SU-DHL-6 (cell line): ENCODE results near the gene ITPR1.

Source experiments
- CTCF ChIP-seq: fragments of 200-600 bp; sonication (generic); IDR thresholded peaks from one replicate; pipeline ENCODE4 v1.5.1; 2017; ENCODE audit warnings: antibody characterized with exemption, mild to moderate bottlenecking, low read length, moderate library complexity; ENCODE audit not compliant: insufficient read depth, poor library complexity, severe bottlenecking
- EZH2phosphoT487 ChIP-seq: fragments of 200-600 bp; sonication (generic), shearing (Covaris generic); conservative IDR thresholded peaks from 2 replicates; pipeline ENCODE4 v1.6.1; 2018; ENCODE audit warnings: mild to moderate bottlenecking, antibody characterized with exemption, low read length, moderate library complexity, mixed read lengths

GRCh38 chr3:4613366-4613765, 120.2 kb downstream of the ITPR1 start:
- no peak for TF ChIP-seq CTCF
- no peak for TF ChIP-seq EZH2phosphoT487
